K562 (cell line): ENCODE results near the gene MVD. TPM values are rescaled to one million over a fixed set of nuclear protein-coding genes. Genes with fewer than 3 reads are reported as not detected.

Experiments used
- CEBPB ChIP-seq: fragments of 450-650 bp; IDR thresholded peaks from 2 replicates; pipeline ENCODE4 v1.6.1; 2016; ENCODE audit warnings: missing genetic modification characterization, missing compliant biosample characterization
- CXXC5 ChIP-seq: fragments of 250-450 bp; sonication (Bioruptor Pico); IDR thresholded peaks from 2 replicates; pipeline ENCODE4 v1.8.0; 2022; ENCODE audit warnings: inconsistent platforms, mild to moderate bottlenecking, moderate library complexity
- GABPB1 ChIP-seq: sonication (generic); formaldehyde crosslinking; IDR thresholded peaks from 2 replicates; pipeline ENCODE4 v1.8.0; 2022; ENCODE audit warnings: mild to moderate bottlenecking, missing genetic modification reagents
- KDM4B ChIP-seq, 2 experiments: fragments of 450-650 bp in 1 of 2; sonication (generic) in 1 of 2; IDR thresholded peaks; 2 replicates each; pipeline ENCODE4 v1.6.1; 2016 to 2017; ENCODE audit warnings: borderline replicate concordance in 2 of 2, antibody characterized with exemption in 1 of 2, low read depth in 1 of 2, mild to moderate bottlenecking in 1 of 2
- MXI1 ChIP-seq: IDR thresholded peaks from 2 replicates; pipeline ENCODE4 v1.6.1; 2011; ENCODE audit warnings: low read depth, mild to moderate bottlenecking, improper control_type of control experiment, low read length
- NCOA4 ChIP-seq: fragments of 450-650 bp; IDR thresholded peaks from 2 replicates; pipeline ENCODE4 v1.6.1; 2018; ENCODE audit warnings: mild to moderate bottlenecking; ENCODE audit not compliant: partially characterized antibody
- SMAD4 ChIP-seq: fragments of 250-450 bp; sonication (Bioruptor Pico); conservative IDR thresholded peaks from 2 replicates; pipeline ENCODE4 v1.8.0; 2021; ENCODE audit warnings: inconsistent platforms, mild to moderate bottlenecking, moderate library complexity
- SP1 ChIP-seq: sonication (generic); formaldehyde crosslinking; IDR thresholded peaks from 2 replicates; pipeline ENCODE4 v1.8.1; 2022; ENCODE audit warnings: mild to moderate bottlenecking, missing genetic modification reagents
- TEAD4 ChIP-seq, 2 experiments: sonication (generic) in 1 of 2; formaldehyde crosslinking in 1 of 2; IDR thresholded peaks; 2 replicates each; pipeline versions ENCODE4 v1.6.1 to v1.8.0; 2012 to 2022; ENCODE audit warnings: borderline replicate concordance in 1 of 2, inconsistent platforms in 1 of 2, low read length in 1 of 2, mild to moderate bottlenecking in 1 of 2, missing genetic modification reagents in 1 of 2
- ZC3H11A ChIP-seq: IDR thresholded peaks from 2 replicates; pipeline ENCODE4 v1.6.1; 2012; ENCODE audit warnings: low read depth, low read length, improper control_type of control experiment
- ZFP1 ChIP-seq: fragments of 450-650 bp; formaldehyde crosslinking; IDR thresholded peaks from 2 replicates; pipeline ENCODE4 v1.4.0; 2020; ENCODE audit warnings: mild to moderate bottlenecking, mixed read lengths
- polyA plus RNA-seq, 8 experiments: library from polyadenylated mRNA; depleted of rRNA in 4 of 8; stranded (reverse) in 5 of 8; unstranded in 3 of 8; fragments of >200 nt; fragmentation: Nextera tagmentation in 2 of 8; fragmentation: Illumina TruSeq in 1 of 8; extraction: Ambion mirVana in 2 of 8; extraction: Trizol in 1 of 8; gene quantifications; 2 replicates each; pipeline versions ENCODE4 v1.2.1 to v1.2.3, GENCODE V29; 2011 to 2014; ENCODE audit warnings: inconsistent platforms in 1 of 8, missing spikeins in 1 of 8
- total RNA-seq, 7 experiments: library from RNA; depleted of rRNA in 6 of 7; stranded (reverse); fragments of >200 nt in 6 of 7; fragmentation: Illumina TruSeq in 2 of 7; extraction: Trizol in 2 of 7; gene quantifications; 2 replicates each; pipeline versions ENCODE4 v1.2.1 to v1.2.3, GENCODE V29; 2011 to 2021; ENCODE audit warnings: low replicate concordance in 1 of 7
- TF ChIP-seq, protein P1 (sequence below): conservative IDR thresholded peaks from 2 replicates; pipeline ENCODE4 v1.6.1; 2011; ENCODE audit warnings: low read depth, mild to moderate bottlenecking, low read length; ENCODE audit not compliant: control insufficient read depth
- TF ChIP-seq, protein P2 (sequence below): fragments of 250-450 bp; sonication (Bioruptor Pico); IDR thresholded peaks from 2 replicates; pipeline ENCODE4 v1.4.0; 2020; ENCODE audit warnings: mild to moderate bottlenecking, moderate library complexity
- TF ChIP-seq, protein P3 (sequence below): IDR thresholded peaks from 2 replicates; pipeline ENCODE4 v1.6.1; 2014; ENCODE audit warnings: antibody characterized with exemption
- TF ChIP-seq, protein P4 (sequence below): fragments of 150-350 bp; conservative IDR thresholded peaks from 2 replicates; pipeline ENCODE4 v1.6.1; 2014; ENCODE audit warnings: low read length
- TF ChIP-seq, protein P5 (sequence below): fragments of 450-650 bp; formaldehyde crosslinking; IDR thresholded peaks from 2 replicates; pipeline ENCODE4 v1.4.0; 2020; ENCODE audit warnings: mild to moderate bottlenecking
- TF ChIP-seq, protein P6 (sequence below): fragments of 250-450 bp; sonication (Bioruptor Pico); IDR thresholded peaks from 2 replicates; pipeline ENCODE4 v1.9.0; 2021; ENCODE audit warnings: mild to moderate bottlenecking

Gene MVD
- total and polyA plus RNA-seq, 9 of the 15 experiments (the other 6 are each of a cell fraction or from before 2014, with no cell fraction given) = 12.2 to 141 (median 45.3) TPM

DNA sequence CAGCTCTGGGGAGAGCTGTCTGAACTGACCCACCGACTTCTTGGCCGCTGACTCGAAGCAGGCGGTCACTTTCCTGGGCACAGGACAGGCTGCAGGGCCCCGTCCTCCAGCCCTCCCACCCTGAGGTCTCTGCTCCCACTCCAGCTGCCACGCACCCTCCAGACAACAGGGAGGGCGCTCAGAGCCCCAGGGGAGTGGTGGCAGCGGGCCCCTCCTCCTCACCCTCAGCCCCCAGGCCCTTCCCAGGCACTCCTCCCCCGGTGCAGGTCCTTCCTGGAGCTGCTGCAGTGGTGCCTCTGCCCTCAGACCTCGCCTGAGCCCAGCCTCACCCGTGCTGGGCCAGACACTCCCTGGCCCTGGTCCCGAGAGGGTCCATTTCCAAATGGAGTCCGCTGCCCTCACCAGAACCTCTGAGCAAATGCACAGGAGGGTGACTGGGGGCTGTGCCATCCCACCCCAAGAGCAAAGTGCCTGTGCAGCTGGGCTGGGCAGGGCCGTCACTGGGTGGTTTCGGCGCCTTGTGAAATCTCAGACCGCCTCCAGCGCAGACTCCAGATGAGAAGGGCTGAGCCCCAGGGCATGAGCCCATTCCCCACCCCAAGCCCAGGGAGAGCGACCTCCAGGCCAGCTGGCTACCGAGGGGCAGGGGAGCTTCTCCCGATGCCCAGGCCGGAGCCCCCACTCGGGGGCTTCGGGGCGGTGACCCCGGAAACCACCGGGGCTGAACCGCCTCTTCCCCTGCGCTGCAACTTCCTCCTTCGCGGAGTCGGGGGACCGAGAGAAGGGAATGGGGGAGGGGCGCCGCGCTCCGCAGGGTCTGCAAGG, 12.8 kb downstream of the MVD start (continued):
- TF ChIP-seq, protein P1, sequence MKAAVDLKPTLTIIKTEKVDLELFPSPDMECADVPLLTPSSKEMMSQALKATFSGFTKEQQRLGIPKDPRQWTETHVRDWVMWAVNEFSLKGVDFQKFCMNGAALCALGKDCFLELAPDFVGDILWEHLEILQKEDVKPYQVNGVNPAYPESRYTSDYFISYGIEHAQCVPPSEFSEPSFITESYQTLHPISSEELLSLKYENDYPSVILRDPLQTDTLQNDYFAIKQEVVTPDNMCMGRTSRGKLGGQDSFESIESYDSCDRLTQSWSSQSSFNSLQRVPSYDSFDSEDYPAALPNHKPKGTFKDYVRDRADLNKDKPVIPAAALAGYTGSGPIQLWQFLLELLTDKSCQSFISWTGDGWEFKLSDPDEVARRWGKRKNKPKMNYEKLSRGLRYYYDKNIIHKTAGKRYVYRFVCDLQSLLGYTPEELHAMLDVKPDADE = peak; percentile 58; the same call in 1 of the 2 replicates
- TF ChIP-seq, protein P2, sequence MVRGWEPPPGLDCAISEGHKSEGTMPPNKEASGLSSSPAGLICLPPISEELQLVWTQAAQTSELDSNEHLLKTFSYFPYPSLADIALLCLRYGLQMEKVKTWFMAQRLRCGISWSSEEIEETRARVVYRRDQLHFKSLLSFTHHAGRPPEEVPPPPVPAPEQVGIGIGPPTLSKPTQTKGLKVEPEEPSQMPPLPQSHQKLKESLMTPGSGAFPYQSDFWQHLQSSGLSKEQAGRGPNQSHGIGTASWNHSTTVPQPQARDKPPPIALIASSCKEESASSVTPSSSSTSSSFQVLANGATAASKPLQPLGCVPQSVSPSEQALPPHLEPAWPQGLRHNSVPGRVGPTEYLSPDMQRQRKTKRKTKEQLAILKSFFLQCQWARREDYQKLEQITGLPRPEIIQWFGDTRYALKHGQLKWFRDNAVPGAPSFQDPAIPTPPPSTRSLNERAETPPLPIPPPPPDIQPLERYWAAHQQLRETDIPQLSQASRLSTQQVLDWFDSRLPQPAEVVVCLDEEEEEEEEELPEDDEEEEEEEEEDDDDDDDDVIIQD (CRISPR knock-in tag) = no peak
- TF ChIP-seq, protein P3, sequence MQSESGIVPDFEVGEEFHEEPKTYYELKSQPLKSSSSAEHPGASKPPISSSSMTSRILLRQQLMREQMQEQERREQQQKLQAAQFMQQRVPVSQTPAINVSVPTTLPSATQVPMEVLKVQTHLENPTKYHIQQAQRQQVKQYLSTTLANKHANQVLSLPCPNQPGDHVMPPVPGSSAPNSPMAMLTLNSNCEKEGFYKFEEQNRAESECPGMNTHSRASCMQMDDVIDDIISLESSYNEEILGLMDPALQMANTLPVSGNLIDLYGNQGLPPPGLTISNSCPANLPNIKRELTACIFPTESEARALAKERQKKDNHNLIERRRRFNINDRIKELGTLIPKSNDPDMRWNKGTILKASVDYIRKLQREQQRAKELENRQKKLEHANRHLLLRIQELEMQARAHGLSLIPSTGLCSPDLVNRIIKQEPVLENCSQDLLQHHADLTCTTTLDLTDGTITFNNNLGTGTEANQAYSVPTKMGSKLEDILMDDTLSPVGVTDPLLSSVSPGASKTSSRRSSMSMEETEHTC = no peak
- TF ChIP-seq, protein P4, sequence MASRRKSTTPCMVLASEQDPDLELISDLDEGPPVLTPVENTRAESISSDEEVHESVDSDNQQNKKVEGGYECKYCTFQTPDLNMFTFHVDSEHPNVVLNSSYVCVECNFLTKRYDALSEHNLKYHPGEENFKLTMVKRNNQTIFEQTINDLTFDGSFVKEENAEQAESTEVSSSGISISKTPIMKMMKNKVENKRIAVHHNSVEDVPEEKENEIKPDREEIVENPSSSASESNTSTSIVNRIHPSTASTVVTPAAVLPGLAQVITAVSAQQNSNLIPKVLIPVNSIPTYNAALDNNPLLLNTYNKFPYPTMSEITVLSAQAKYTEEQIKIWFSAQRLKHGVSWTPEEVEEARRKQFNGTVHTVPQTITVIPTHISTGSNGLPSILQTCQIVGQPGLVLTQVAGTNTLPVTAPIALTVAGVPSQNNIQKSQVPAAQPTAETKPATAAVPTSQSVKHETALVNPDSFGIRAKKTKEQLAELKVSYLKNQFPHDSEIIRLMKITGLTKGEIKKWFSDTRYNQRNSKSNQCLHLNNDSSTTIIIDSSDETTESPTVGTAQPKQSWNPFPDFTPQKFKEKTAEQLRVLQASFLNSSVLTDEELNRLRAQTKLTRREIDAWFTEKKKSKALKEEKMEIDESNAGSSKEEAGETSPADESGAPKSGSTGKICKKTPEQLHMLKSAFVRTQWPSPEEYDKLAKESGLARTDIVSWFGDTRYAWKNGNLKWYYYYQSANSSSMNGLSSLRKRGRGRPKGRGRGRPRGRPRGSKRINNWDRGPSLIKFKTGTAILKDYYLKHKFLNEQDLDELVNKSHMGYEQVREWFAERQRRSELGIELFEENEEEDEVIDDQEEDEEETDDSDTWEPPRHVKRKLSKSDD = no peak
- no peak for TF ChIP-seq MXI1
- TF ChIP-seq, protein P5, sequence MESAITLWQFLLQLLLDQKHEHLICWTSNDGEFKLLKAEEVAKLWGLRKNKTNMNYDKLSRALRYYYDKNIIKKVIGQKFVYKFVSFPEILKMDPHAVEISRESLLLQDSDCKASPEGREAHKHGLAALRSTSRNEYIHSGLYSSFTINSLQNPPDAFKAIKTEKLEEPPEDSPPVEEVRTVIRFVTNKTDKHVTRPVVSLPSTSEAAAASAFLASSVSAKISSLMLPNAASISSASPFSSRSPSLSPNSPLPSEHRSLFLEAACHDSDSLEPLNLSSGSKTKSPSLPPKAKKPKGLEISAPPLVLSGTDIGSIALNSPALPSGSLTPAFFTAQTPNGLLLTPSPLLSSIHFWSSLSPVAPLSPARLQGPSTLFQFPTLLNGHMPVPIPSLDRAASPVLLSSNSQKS (CRISPR knock-in tag) = no peak
- peak; percentile 40; the same call in 1 of the 2 replicates for TF ChIP-seq CXXC5 (CRISPR knock-in tag)
- peak in 1 of 2 experiments; percentile 15; a peak in 1 of 4 replicates for TF ChIP-seq KDM4B (IDR thresholded peaks at IDR 0.05; ENCODE audit: borderline replicate concordance in 2 of 2, low read depth in 1 of 2)
- TF ChIP-seq SP1 (CRISPR knock-in tag) = peak; percentile 44
- TF ChIP-seq NCOA4 = no peak
- no peak for TF ChIP-seq TEAD4 (IDR thresholded peaks at IDR 0.05; ENCODE audit: low read length)
- 0 out of 2 replicates have a peak, but pooled peaks have one; percentile 7 for TF ChIP-seq TEAD4 (CRISPR knock-in tag; IDR thresholded peaks at IDR 0.05; ENCODE audit: borderline replicate concordance)
- TF ChIP-seq, protein P6, sequence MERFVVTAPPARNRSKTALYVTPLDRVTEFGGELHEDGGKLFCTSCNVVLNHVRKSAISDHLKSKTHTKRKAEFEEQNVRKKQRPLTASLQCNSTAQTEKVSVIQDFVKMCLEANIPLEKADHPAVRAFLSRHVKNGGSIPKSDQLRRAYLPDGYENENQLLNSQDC = no peak
- TF ChIP-seq ZFP1 (CRISPR knock-in tag) = no peak
- TF ChIP-seq CEBPB = peak; percentile 62; the same call in 1 of the 2 replicates
- TF ChIP-seq GABPB1 (CRISPR knock-in tag) = 0 out of 2 replicates have a peak, but pooled peaks have one; percentile 6
- TF ChIP-seq ZC3H11A = no peak
- TF ChIP-seq SMAD4 (CRISPR knock-in tag) = 0 out of 2 replicates have a peak, but pooled peaks have one; percentile 29
